Activated CD4-positive, alpha-beta T cell treated with anti-CD3 and anti-CD28 coated beads for 36 hours (primary cell): Measurements from ENCODE around the gene SNRNP40. TPM values are rescaled to one million over a fixed set of nuclear protein-coding genes. Genes with fewer than 3 reads are reported as not detected.
"Not testable (repeated sequence)": the region's sequence is repeated elsewhere in the genome, so short reads cannot be mapped to it uniquely, and the experiment has no call there.

Experiments used
- ATAC-seq: fragments of 200-7000 bp; cut with Tn5 transposase; one replicate; pipeline ENCODE4 v1.10.0; 2021; ENCODE audit warnings: mild to moderate bottlenecking, moderate library complexity
- CTCF ChIA-PET: fragments of 350-600 bp; sonication (Branson Sonifier 250); formaldehyde crosslinking; loops from one replicate; lab custom pipeline; 2021; ENCODE audit warnings: antibody characterized with exemption; lab: Charles Lee
- POLR2A ChIA-PET: fragments of 350-600 bp; sonication (Branson Sonifier 250); formaldehyde crosslinking; loops from one replicate; lab custom pipeline; 2021; ENCODE audit warnings: antibody characterized with exemption, inconsistent platforms; lab: Charles Lee
- DNase-seq: peaks from one replicate; pipeline ENCODE4 v3.0.0-alpha.2; 2020
- H3K27ac Mint-ChIP-seq: one replicate; pipeline ENCODE4 v1.8.0; 2021; ENCODE audit warnings: mixed read lengths
- H3K27me3 Mint-ChIP-seq: one replicate; pipeline ENCODE4 v1.8.0; 2021; ENCODE audit warnings: mixed read lengths
- H3K36me3 Mint-ChIP-seq: one replicate; pipeline ENCODE4 v1.8.0; 2021; ENCODE audit warnings: low read depth, mixed read lengths
- H3K4me1 Mint-ChIP-seq: one replicate; pipeline ENCODE4 v1.8.0; 2021; ENCODE audit warnings: mixed read lengths
- H3K4me3 Mint-ChIP-seq: one replicate; pipeline ENCODE4 v1.8.0; 2021; ENCODE audit warnings: mild to moderate bottlenecking, moderate library complexity, mixed read lengths
- H3K9me3 Mint-ChIP-seq: one replicate; pipeline ENCODE4 v1.8.0; 2021; ENCODE audit warnings: low read depth, mixed read lengths
- intact Hi-C, 2 experiments: fragments of 100-400 bp; cut with DNase I in 1 of 2; cut with micrococcal nuclease in 1 of 2; formaldehyde crosslinking; loops; one replicate each; pipeline versions ENCODE4 v1.14.2 to v1.15.1; 2022 to 2024; cut with DNase I, micrococcal nuclease
- total RNA-seq, 2 experiments: library from RNA; stranded (reverse); gene quantifications; one replicate each; pipeline ENCODE4 v1.2.3, GENCODE V29; 2021

SNRNP40 gene
- total RNA-seq, 2 experiments from 2014 or later: 101 to 111 TPM

DNA sequence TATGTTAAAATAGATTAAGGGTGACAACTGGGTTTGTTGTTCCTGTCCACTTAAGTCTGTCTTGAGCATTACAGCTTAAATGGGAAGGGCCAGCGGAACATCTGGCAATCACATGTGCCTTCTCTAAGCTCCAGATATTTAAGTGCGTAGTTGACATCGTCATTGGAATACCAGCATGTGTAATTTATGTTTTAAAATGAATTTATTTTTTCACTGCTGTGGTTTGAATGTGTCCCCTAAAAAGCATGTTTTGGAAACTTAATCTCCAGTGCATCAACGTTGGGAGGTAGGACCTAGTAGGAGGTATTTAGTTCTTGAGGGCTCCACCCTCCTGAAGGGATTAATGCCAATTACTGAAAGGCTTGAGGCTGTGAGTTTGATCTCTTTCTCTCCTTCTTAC lies 13.6 kb upstream of the SNRNP40 start:
- intact Hi-C loops: no loop called here
- no peak overlapping the region for H3K4me3 Mint-ChIP-seq
- H3K27me3 Mint-ChIP-seq: no peaks in the 10 kb centered on the region
- no peak for ATAC-seq
- POLR2A ChIA-PET: no interaction called here
- no peak for DNase-seq
- H3K36me3 Mint-ChIP-seq: peaks cover 32% of the 10 kb centered on the region
- no peak overlapping the region for H3K27ac Mint-ChIP-seq
- no peaks in the 10 kb centered on the region for H3K9me3 Mint-ChIP-seq
- CTCF ChIA-PET: no interaction called here
- peaks cover 8% of the 10 kb centered on the region for H3K4me1 Mint-ChIP-seq

DNA sequence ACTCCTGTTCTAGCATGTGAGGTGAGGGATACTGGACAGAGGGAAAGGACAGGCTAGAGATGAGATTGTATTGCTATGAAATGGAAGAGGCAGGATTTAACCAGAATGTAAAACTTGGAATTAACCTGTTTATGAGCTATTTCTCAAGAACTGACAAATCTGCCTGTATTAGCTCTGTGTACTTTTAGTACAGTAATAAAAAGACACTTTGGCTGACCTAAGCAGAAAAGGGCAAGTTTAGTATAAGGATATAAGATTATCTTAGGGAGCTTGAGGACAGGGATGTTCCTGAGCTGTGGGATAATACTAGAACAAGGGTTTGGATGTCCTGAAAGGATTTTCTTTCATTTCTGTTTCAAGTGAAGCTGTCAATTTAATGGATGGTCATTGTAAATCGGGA lies 11.4 kb upstream of the SNRNP40 start:
- Mint-ChIP-seq H3K27ac (no peak overlapping the region), H3K9me3 (no peaks in the 10 kb centered on the region), H3K27me3 (no peaks in the 10 kb centered on the region), H3K4me1 (peaks cover 8% of the 10 kb centered on the region), H3K36me3 (peaks cover 21% of the 10 kb centered on the region), H3K4me3 (no peak overlapping the region)
- ChIA-PET CTCF (interaction anchor here (0.6 to 0.8 kb wide), 2 partner anchors 216 to 497 kb away, joined by 3 read pairs; no protein-coding TSS in a partner anchor), POLR2A (interaction anchor here (0.6 kb wide), 1 partner anchor 154 kb away, joined by 3 read pairs; no protein-coding TSS in a partner anchor)
- intact Hi-C loops: no loop called here
- no peak for ATAC-seq
- DNase-seq: no peak

DNA sequence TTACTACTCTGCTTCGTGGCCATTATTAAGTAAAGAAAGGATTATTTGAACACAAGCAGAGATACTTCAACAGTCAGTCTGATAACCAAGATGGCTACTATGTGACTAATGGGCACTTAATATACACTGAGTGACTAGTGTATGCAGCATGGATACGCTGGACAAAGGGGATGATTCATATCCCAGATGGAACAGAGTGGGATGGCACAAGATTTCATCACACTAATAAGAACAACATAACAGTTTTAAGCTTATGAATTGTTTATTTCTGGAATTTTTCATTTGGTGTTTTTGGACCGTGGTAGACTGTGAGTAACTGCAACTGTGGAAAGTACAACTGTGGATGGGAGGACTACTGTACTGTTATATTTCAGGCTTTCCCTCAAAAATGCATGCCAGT lies 9.7 kb upstream of the SNRNP40 start:
- Mint-ChIP-seq H3K4me1 (peaks cover 11% of the 10 kb centered on the region), H3K9me3 (no peaks in the 10 kb centered on the region), H3K27ac (no peak overlapping the region), H3K4me3 (no peak overlapping the region), H3K36me3 (peaks cover 13% of the 10 kb centered on the region), H3K27me3 (no peaks in the 10 kb centered on the region)
- intact Hi-C loops: no loop called here
- ATAC-seq: no peak
- POLR2A ChIA-PET: no interaction called here
- CTCF ChIA-PET: interaction anchor here (0.5 to 0.8 kb wide), 2 partner anchors 9 to 94 kb away, joined by 3 read pairs; no protein-coding TSS in a partner anchor
- no peak for DNase-seq

DNA sequence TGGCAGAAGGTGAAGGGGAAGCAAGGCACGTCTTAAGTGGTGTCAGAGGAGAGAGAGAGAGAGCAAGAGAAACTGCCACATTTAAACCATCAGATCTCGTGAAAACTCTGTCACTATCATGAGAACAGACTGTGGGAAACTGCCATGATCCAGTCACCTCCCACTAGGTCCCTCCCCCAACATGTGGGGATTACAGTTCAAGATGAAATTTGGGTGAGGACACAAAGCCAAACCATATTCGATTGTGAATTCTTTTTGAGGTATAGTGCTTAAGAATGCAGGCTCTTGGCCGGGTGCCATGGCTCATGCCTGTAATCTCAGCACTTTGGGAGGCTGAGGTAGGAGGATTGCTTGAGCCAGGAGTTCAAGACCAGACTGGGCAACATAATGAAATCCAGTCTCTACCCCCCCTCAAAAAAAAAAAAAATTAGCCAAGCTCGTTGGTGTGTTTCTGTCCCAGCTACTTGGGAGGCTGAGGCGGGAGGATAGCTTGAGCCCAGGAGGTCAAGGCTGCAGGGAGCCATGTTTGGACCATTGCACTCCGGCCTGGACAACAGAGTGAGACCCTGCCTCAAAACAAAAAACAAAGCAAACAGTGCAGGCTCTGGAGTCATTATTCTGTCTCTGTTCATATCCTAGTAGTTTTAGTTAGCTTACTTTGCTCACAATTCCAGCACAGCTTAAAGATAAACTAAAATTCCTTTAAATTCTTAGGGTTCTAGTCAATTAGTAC lies 6.3 kb upstream of the SNRNP40 start:
- no peak overlapping the region for H3K27ac Mint-ChIP-seq
- H3K4me3 Mint-ChIP-seq: no peak overlapping the region
- no peak for DNase-seq
- intact Hi-C loops: no loop called here
- H3K4me1 Mint-ChIP-seq: peaks cover 22% of the 10 kb centered on the region
- ATAC-seq: no peak
- POLR2A ChIA-PET: interaction anchor here (0.6 kb wide), 1 partner anchor 562 kb away, joined by 5 read pairs; no protein-coding TSS in a partner anchor
- H3K36me3 Mint-ChIP-seq: peaks cover 5% of the 10 kb centered on the region
- H3K9me3 Mint-ChIP-seq: no peaks in the 10 kb centered on the region
- CTCF ChIA-PET: interaction anchor here (0.6 kb wide), 1 partner anchor 38 kb away, joined by 3 read pairs; no protein-coding TSS in a partner anchor
- H3K27me3 Mint-ChIP-seq: no peaks in the 10 kb centered on the region

DNA sequence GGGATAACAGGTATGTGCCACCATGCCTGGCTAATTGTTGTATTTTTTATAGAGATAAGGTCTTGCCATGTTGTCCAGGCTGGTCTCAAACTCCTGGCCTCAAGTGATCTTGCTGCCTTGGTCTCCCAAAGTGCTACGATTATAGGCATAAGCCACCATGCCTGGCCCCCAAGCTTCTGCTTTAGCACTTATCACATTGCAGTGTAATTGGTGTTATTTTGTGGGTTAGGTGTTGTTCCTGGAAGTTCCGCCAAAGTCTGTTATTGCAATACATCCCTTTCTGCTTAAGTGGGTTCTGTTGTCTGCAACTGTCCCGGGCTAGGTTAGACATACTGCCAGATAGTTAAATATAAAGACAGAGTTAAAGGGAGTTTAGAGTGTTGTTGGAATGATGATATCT lies 3.6 kb upstream of the SNRNP40 start:
- H3K4me3 Mint-ChIP-seq: no peak overlapping the region
- ChIA-PET POLR2A (no interaction called here), CTCF (interaction anchor here (1.5 kb wide), 1 partner anchor 119 kb away, joined by 4 read pairs; no protein-coding TSS in a partner anchor)
- peaks cover 25% of the 10 kb centered on the region for H3K4me1 Mint-ChIP-seq
- H3K27me3 Mint-ChIP-seq: no peaks in the 10 kb centered on the region
- intact Hi-C loops: no loop called here
- peaks cover 8% of the 10 kb centered on the region for H3K36me3 Mint-ChIP-seq
- H3K9me3 Mint-ChIP-seq: no peaks in the 10 kb centered on the region
- no peak for DNase-seq
- ATAC-seq: no peak
- H3K27ac Mint-ChIP-seq: no peak overlapping the region

DNA sequence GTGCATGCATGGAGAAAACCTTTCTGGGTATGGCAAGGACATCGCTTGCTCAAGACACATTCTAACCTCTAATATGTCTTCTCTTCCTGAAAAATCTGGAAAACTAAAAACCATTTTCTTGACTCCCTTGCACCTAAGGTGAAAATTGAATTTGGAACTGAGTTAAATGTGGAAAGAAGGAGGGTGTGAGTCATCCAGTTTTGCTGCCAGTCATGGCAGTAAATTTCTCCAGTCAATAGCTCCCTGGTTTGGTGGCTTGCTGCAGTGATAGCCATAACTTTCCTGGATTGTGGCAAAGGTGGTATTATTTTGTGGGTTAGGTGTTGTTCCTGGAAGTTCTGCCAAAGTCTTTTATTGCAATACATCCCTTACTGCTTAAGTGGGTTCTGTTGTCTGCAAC lies 2.8 kb upstream of the SNRNP40 start:
- no peaks in the 10 kb centered on the region for H3K27me3 Mint-ChIP-seq
- ChIA-PET POLR2A (no interaction called here), CTCF (interaction anchor here (0.6 kb wide), 1 partner anchor 914 kb away, joined by 4 read pairs; no protein-coding TSS in a partner anchor)
- peaks cover 30% of the 10 kb centered on the region for H3K4me1 Mint-ChIP-seq
- H3K4me3 Mint-ChIP-seq: no peak overlapping the region
- intact Hi-C loops: loop anchor here in 1 of 2 experiments (5.0 to 10.0 kb wide), 3 partner anchors 137 to 582 kb away; partner anchors contain the start of gene PUM1
- H3K27ac Mint-ChIP-seq: no peak overlapping the region
- no peak for DNase-seq
- ATAC-seq: no peak
- no peaks in the 10 kb centered on the region for H3K9me3 Mint-ChIP-seq
- peaks cover 13% of the 10 kb centered on the region for H3K36me3 Mint-ChIP-seq

DNA sequence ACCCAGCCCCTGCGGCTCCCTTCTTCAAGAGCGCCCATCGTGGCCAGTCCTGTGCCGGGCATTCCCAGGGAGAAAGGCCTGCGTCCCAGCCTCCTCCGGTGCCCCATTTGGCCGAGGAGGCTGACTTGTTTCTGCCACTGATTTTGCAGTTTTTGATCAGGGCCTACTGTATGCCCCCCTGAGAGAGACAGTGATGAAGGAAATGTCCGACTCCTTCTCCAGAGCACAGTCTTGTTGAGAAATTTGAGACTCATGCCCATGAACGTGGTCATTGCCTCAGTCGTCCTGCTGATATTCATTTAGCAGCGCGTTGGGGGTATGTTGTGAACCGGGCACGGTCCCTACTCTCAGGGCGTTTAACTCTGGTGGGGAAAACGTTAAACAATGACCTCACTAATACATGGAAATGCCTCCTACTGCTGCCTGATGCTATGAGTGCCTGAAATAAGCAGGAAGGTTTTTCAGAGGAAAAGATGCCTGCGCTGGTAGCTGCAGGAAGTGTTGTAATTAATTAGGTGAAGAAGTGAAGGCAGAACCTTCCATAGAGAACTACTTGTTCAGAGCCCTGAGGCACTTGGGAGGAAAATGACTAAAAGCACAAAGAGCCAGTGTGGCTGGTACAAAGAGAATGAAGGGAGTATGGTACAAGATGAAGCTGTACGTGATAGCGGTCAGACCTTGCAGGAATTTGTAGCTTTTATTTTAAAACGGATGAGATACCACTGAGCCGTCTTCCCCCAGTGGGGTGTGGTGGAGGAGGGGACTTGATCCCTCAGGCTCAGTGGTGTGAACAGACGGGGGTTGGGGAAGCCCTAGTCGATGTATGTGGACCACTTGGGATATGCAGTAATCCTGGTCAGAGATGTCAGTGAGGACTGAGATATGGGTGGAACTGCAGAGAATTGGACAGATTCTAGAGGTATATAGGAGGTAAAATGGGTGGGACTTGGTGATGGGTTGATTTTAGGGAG lies 974 bp upstream of the SNRNP40 start:
- Mint-ChIP-seq H3K27ac (no peak overlapping the region), H3K4me3 (no peak overlapping the region), H3K4me1 (peaks cover 36% of the 10 kb centered on the region), H3K9me3 (no peaks in the 10 kb centered on the region), H3K27me3 (no peaks in the 10 kb centered on the region), H3K36me3 (peaks cover 24% of the 10 kb centered on the region)
- CTCF ChIA-PET: interaction anchor here (0.8 to 2.9 kb wide), 7 partner anchors 8 to 307 kb away, joined by 3 to 12 read pairs (median 3); no protein-coding TSS in a partner anchor
- intact Hi-C loops: loop anchor here (1.0 to 10.0 kb wide), 6 partner anchors 135 to 775 kb away; partner anchors contain the start of genes PUM1 (in 1 of the 2) and TMEM39B (in 1 of the 2)
- ATAC-seq (no peak), DNase-seq (peak; percentile 9)
- POLR2A ChIA-PET: interaction anchor here (0.7 to 1.5 kb wide), 8 partner anchors 10 to 546 kb away, joined by 3 to 5 read pairs (median 4); partner anchors contain the start of genes PEF1 and PUM1

DNA sequence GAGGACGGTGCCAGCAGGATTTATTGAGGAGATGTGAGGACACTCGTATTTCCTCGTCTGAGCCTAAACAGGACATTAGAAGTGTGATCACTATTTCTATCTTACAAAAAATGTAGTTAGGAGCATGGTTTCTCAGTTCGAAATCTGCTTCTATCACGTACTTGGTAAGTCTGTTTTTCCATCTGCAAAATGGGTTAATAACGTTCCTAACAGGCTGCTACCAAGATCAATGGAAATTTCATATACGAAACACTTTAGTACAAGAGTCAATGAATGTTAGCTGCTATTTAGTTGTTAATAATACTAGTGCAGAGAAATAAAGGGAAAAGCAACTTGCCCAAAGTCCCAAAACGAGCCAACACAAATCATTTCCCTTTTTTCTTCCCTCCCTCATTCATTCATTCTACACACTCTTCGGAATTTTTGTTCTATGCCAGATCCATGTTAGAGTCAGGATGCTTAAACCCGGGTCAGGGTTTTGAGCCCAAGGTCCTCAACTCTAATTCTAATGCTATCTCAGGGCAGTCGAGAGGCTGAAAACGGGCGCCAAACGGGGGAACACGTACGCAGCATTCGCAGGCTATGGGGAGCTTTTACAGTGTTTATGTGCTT lies 608 bp downstream of the SNRNP40 start:
- no peak for ATAC-seq
- Mint-ChIP-seq H3K36me3 (peaks cover 34% of the 10 kb centered on the region), H3K9me3 (no peaks in the 10 kb centered on the region), H3K4me3 (no peak overlapping the region), H3K27ac (no peak overlapping the region), H3K4me1 (peaks cover 34% of the 10 kb centered on the region), H3K27me3 (no peaks in the 10 kb centered on the region)
- CTCF ChIA-PET: interaction anchor here (0.7 to 2.9 kb wide), 5 partner anchors 12 to 126 kb away, joined by 3 to 12 read pairs (median 4); no protein-coding TSS in a partner anchor
- intact Hi-C loops: loop anchor here (1.0 to 10.0 kb wide), 8 partner anchors 134 to 777 kb away; partner anchors contain the start of genes PUM1 (in 2 of the 2), PEF1 (in 1 of the 2) and TMEM39B (in 1 of the 2)
- POLR2A ChIA-PET: interaction anchor here (0.7 to 1.5 kb wide), 6 partner anchors 8 to 717 kb away, joined by 3 to 5 read pairs (median 3); partner anchors contain the start of gene PUM1
- DNase-seq: no peak

DNA sequence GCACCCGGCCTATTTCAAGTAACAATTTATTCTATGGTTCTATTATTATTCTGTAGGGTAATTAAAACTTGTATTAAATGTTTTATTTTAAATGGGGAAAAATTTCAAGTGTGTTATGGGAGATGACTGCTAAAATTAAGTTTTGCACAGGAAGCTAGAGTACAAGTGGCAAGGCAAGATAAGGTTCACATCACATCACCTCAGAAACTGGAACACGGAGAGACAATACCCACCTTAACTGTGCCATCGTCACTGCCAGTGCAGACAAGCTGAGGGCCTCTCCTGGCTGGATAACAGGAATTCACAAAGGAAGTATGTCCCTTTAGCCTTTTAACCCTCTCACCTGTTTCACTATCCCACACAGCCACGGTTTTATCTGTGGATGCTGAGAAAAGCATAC lies 7.6 kb downstream of the SNRNP40 start:
- intact Hi-C loops: no loop called here
- no peak overlapping the region for H3K27ac Mint-ChIP-seq
- no peaks in the 10 kb centered on the region for H3K9me3 Mint-ChIP-seq
- POLR2A ChIA-PET: no interaction called here
- CTCF ChIA-PET: no interaction called here
- ATAC-seq: no peak
- no peak for DNase-seq
- no peak overlapping the region for H3K4me3 Mint-ChIP-seq
- H3K36me3 Mint-ChIP-seq: peaks cover 55% of the 10 kb centered on the region
- peaks cover 6% of the 10 kb centered on the region for H3K4me1 Mint-ChIP-seq
- no peaks in the 10 kb centered on the region for H3K27me3 Mint-ChIP-seq

DNA sequence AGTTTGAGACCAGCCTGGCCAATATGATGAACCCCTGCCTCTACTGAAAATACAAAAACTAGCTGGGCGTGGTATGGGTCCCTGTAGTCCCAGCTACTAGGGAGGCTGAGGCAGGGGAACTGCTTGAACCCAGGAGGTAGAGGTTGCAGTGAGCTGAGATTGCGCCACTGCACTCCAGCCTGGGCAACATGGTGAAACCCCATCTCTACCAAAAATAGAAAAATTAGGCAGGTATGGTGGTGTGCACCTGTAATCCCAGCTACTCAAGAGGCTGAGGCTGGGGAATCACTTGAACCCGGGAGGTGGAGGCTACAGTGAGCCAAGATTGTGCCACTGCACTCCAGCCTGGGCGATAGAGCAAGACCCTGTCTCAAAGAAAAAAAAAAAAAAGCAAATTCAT lies 8.8 kb downstream of the SNRNP40 start:
- H3K27ac Mint-ChIP-seq, DNase-seq, H3K4me3 Mint-ChIP-seq, H3K4me1 Mint-ChIP-seq, H3K27me3 Mint-ChIP-seq, intact Hi-C loops, ATAC-seq, H3K9me3 Mint-ChIP-seq: not testable (repeated sequence)
- H3K36me3 Mint-ChIP-seq: peaks cover 51% of the 10 kb centered on the region
- CTCF ChIA-PET: interaction anchor here (0.6 kb wide), 1 partner anchor 11 kb away, joined by 3 read pairs; no protein-coding TSS in a partner anchor
- POLR2A ChIA-PET: interaction anchor here (1.0 kb wide), 1 partner anchor 9 kb away, joined by 3 read pairs; the partner anchor contains the start of genes SNRNP40 and ZCCHC17
